Neutrophil (primary cell): ENCODE measurements around the gene TTC23.

Experiments
- H3K27ac ChIP-seq: fragments of 200-600 bp; sonication (generic); 2 replicates; pipeline ENCODE4 v1.5.1; 2016; ENCODE audit warnings: mild to moderate bottlenecking, moderate library complexity
- H3K27me3 ChIP-seq: fragments of 200-600 bp; sonication (generic); 2 replicates; pipeline ENCODE4 v1.6.0; 2016; ENCODE audit warnings: mild to moderate bottlenecking
- H3K36me3 ChIP-seq: fragments of 200-600 bp; sonication (generic); 2 replicates; pipeline ENCODE4 v1.5.1; 2017
- H3K4me1 ChIP-seq, 2 experiments: fragments of 200-600 bp in 1 of 2; sonication (generic) in 1 of 2; 1 replicate in 1 of 2; 2 replicates in 1 of 2; pipeline versions ENCODE4 v1.5.1 to v1.6.1; 2013 to 2016; ENCODE audit warnings: low read depth in 1 of 2, low read length in 1 of 2, mild to moderate bottlenecking in 1 of 2, moderate library complexity in 1 of 2; ENCODE audit not compliant: control insufficient read depth in 1 of 2, insufficient read depth in 1 of 2
- H3K4me3 ChIP-seq, 2 experiments: fragments of 200-600 bp in 1 of 2; sonication (generic) in 1 of 2; 1 replicate in 1 of 2; 2 replicates in 1 of 2; pipeline ENCODE4 v1.5.1; 2013 to 2016; ENCODE audit warnings: low read depth in 1 of 2, low read length in 1 of 2, mild to moderate bottlenecking in 1 of 2, moderate library complexity in 1 of 2
- H3K9me3 ChIP-seq: fragments of 200-600 bp; sonication (generic); 2 replicates; pipeline ENCODE4 v1.5.1; 2016
- TF ChIP-seq, protein P1 (sequence below): fragments of 200-600 bp; sonication (generic); IDR thresholded peaks from 2 replicates; pipeline ENCODE4 v1.5.1; 2016; ENCODE audit warnings: antibody characterized with exemption

Gene TTC23

DNA sequence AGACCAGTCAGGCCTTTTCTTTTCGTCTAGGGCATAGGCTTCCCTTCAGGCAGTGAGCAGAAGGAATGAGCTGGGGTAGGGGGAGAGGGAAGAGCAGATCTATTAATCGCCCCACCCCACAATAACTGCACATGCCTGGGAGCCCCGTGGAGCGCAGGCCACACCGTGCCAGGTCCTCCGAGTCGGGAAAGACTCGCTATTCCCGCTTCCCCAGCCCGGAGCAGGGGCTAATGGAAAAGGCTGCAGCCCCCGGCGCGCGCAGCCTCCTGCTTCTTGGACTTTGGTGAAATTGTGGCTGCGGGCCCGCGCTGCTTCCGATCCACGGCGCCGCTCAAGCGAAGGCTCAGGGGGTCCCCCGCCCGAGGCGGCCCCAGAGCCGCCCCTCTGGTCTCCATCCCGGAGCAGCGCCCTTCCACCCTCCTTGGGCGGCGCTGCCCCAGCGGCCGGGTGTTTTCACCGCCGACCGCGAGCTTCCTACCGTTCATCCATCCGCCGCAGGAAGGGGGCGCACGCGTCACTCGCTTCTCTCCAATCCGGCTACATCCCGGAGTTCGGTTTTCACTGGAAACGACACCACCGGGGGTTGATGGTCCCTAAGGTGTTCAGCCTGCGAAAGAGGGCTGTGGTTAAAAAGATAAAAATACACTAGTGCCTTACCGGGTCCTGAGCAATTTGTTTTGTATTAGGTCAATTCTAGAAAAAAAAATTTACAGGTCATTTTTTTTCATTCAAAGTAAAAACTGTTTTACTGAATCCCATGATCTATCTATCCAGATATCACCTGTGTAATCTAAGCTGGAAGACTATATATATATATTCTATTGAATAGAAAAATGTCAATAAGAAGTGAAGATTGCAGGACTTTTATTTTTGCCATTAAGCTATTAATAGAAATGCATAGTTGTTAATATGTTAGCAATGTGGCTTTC is 148.9 kb downstream of the TTC23 start:
- Histone ChIP-seq H3K9me3 (no peaks in the 10 kb centered on the region), H3K36me3 (no peaks in the 10 kb centered on the region), H3K4me3 (no peak overlapping the region), H3K27me3 (peaks cover 88% of the 10 kb centered on the region), H3K4me1 (peaks cover under 1 to 23% of the 10 kb centered on the region in 2 experiments), H3K27ac (no peak overlapping the region)
- TF ChIP-seq, protein P1, sequence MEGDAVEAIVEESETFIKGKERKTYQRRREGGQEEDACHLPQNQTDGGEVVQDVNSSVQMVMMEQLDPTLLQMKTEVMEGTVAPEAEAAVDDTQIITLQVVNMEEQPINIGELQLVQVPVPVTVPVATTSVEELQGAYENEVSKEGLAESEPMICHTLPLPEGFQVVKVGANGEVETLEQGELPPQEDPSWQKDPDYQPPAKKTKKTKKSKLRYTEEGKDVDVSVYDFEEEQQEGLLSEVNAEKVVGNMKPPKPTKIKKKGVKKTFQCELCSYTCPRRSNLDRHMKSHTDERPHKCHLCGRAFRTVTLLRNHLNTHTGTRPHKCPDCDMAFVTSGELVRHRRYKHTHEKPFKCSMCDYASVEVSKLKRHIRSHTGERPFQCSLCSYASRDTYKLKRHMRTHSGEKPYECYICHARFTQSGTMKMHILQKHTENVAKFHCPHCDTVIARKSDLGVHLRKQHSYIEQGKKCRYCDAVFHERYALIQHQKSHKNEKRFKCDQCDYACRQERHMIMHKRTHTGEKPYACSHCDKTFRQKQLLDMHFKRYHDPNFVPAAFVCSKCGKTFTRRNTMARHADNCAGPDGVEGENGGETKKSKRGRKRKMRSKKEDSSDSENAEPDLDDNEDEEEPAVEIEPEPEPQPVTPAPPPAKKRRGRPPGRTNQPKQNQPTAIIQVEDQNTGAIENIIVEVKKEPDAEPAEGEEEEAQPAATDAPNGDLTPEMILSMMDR, result no peak

DNA sequence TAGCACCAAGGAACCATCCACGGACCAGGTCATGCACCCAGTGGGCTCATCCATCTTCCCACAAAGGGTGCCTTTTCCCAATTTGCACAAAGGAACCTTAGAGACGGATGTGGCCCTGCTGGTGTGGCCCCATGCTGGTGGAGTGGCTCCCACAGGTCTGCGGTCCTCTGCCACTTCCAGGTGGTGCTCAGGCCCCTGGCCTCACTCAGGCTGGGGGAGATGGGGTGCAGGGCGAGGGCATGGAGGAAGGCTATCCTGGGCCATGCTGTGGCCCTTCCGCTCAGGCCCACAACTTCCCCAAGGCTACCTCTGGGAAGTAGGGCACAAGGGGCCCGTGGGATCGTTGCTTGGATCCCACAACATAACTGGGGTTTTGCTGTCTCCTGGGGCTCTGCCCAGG is 149.7 kb downstream of the TTC23 start:
- H3K9me3 ChIP-seq, result no peaks in the 10 kb centered on the region
- H3K4me3 ChIP-seq, result no peak overlapping the region
- H3K27ac ChIP-seq, result no peak overlapping the region
- H3K27me3 ChIP-seq, result peaks cover 81% of the 10 kb centered on the region
- H3K36me3 ChIP-seq, result no peaks in the 10 kb centered on the region
- peaks cover 0 to 17% of the 10 kb centered on the region in 2 experiments for H3K4me1 ChIP-seq
- TF ChIP-seq, protein P1, result no peak

DNA sequence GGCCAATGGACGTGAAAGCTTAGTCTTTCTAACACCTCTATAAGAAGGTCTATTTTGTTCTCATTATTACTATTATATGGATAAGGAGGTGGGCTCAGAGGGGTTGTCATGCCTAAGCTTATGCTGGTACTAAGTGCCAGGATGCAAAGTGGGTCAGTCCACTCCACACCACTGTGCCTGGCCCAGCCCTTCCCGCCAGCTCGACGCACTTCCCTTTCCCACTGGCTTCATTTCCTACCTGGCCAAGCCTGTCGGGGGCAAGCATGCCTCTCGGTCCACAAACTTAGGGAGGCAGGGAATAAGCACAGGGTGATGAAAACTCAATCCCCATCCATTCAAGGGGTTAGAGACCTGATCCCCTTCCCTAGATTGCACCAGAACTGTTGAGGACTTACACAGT is 150.4 kb downstream of the TTC23 start:
- no peaks in the 10 kb centered on the region for H3K36me3 ChIP-seq
- H3K27me3 ChIP-seq, result peaks cover 75% of the 10 kb centered on the region
- TF ChIP-seq, protein P1, result no peak
- no peak overlapping the region for H3K4me3 ChIP-seq
- peaks cover 0 to 15% of the 10 kb centered on the region in 2 experiments for H3K4me1 ChIP-seq
- no peaks in the 10 kb centered on the region for H3K9me3 ChIP-seq
- H3K27ac ChIP-seq, result no peak overlapping the region

DNA sequence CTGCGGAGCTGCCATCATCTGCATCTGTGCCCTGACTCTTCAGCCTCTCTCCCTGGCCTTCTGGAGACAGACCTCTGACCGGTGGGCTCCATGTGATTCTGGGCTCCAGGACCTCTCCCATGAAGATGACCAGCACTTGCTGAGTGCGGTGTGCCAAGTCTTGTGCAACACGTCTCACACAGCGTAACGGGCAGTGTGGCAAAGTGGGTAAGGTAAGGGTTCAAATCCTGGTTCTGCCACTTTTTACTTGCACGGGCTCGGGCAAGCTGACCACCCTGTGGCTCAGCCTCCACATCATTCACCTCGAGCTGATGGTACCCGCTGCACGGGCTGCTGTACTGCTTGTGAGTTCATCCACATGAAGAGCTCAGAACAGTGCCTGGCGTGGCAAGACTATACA is 151.0 kb downstream of the TTC23 start:
- H3K27ac ChIP-seq, result no peak overlapping the region
- H3K4me1 ChIP-seq, result peaks cover 0 to 15% of the 10 kb centered on the region in 2 experiments
- no peaks in the 10 kb centered on the region for H3K36me3 ChIP-seq
- TF ChIP-seq, protein P1, result no peak
- H3K9me3 ChIP-seq, result no peaks in the 10 kb centered on the region
- no peak overlapping the region for H3K4me3 ChIP-seq
- H3K27me3 ChIP-seq, result peaks cover 70% of the 10 kb centered on the region

DNA sequence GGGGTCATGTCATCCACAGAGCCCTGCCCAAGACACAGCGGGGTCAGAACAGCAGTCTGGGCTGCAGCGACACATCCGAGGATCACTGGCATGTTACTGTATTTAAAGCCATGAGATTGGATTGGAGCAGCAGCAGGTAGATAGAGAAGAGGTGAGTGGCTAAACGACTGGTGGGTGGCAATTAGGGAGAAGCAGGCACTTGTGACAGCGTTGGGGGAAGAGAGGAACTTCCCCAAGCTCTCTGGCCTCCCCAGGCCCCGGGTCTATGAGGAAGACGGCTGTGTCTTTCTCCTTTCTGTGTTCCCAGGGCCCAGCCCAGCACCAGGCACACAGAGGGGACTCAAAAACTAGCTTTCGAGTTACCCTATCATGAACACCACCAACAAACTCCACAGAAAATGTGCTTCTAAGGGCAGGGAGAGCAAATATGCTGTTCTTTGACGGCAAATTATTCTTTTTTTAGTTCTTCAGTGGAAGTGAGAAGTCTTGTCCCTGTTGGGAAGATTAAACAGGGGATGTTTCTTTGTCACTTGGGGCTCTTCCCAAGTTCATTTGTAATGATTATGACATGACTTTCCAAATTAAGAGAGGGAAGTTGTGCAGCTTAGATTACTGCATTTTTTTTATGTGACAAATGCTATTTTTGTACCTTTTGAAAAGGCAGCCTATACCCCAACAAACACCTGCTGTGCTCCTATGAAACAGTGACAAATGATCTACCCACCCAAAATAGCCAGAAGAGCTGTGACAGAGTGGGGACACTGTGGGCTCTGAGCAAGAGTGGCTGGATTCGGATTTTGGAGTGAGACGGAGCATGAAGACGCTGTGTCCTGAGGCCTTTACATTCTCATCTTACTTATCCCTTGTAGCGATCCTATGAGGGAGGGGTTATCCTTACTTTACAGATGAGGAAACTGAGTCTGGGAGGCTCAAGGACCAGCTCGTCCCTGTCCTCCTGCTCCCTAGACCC is 151.7 kb downstream of the TTC23 start:
- Histone ChIP-seq H3K27me3 (peaks cover 63% of the 10 kb centered on the region), H3K27ac (no peak overlapping the region), H3K36me3 (no peaks in the 10 kb centered on the region), H3K4me1 (peaks cover 0 to 15% of the 10 kb centered on the region in 2 experiments), H3K4me3 (no peak overlapping the region), H3K9me3 (no peaks in the 10 kb centered on the region)
- TF ChIP-seq, protein P1, result no peak
